Testis (tissue), 3 donors: Measurements from ENCODE around the gene PDCD1. TPM values are rescaled to one million over a fixed set of nuclear protein-coding genes. Genes with fewer than 3 reads are reported as not detected.

Experiments
- DNase-seq: peaks from one replicate; pipeline ENCODE4 v3.0.0-alpha.2; 2019
- H3K27ac ChIP-seq, 2 donors: fragments of 200-600 bp; sonication (generic); one replicate each; pipeline ENCODE4 v1.5.1; 2019
- H3K27me3 ChIP-seq: fragments of 200-600 bp; sonication (generic); one replicate; pipeline ENCODE4 v1.5.1; 2019
- H3K36me3 ChIP-seq: fragments of 200-600 bp; sonication (generic); one replicate; pipeline ENCODE4 v1.5.1; 2017; ENCODE audit warnings: low read depth; ENCODE audit errors: missing control alignments
- H3K4me1 ChIP-seq: fragments of 200-600 bp; sonication (generic); one replicate; pipeline ENCODE4 v1.5.1; 2019
- H3K4me3 ChIP-seq, 2 donors: fragments of 200-600 bp; sonication (generic); one replicate each; pipeline ENCODE4 v1.5.1; 2017 to 2019
- H3K9me3 ChIP-seq: fragments of 200-600 bp; sonication (generic); one replicate; pipeline ENCODE4 v1.5.1; 2017
- POLR2A ChIP-seq: fragments of 450-650 bp; IDR thresholded peaks from one replicate; pipeline ENCODE4 v1.6.1; 2017; ENCODE audit warnings: antibody characterized with exemption, mild to moderate bottlenecking, moderate library complexity
- WGBS, 2 donors: methylation state at CpG; one replicate each; pipeline ENCODE4 v1.1.5; 2018; 5-methylcytosine and 5-hydroxymethylcytosine counted together
- intact Hi-C: fragments of 100-400 bp; cut with DNase I; formaldehyde crosslinking; loops from one replicate; pipeline ENCODE4 v1.15.1; 2023; ENCODE audit warnings: low total_unique reads
- polyA plus RNA-seq: library from polyadenylated mRNA; stranded (reverse); fragments of 350-450 nt; fragmentation: Illumina TruSeq; extraction: RNeasy Lipid Tissue Mini Kit (QIAGEN cat#74804); gene quantifications from one replicate; pipeline ENCODE4 v1.2.3, GENCODE V29; 2014; ENCODE audit warnings: low read depth, low replicate concordance; ENCODE audit not compliant: insufficient read depth
- total RNA-seq, 2 donors: library from RNA; depleted of rRNA; stranded (reverse); fragments of >200 nt; gene quantifications; one replicate each; pipeline ENCODE4 v1.2.3, GENCODE V29; 2016
- TF ChIP-seq, protein P1 (sequence below), 3 experiments: fragments of 450-650 bp in 2 of 3; fragments of 200-600 bp in 1 of 3; sonication (generic) in 1 of 3; IDR thresholded peaks; one replicate each; pipeline ENCODE4 v1.5.1; 2016 to 2019; ENCODE audit warnings: antibody characterized with exemption in 3 of 3, mild to moderate bottlenecking in 2 of 3, moderate library complexity in 1 of 3

The PDCD1 gene
- total and polyA plus RNA-seq, 3 donors from 2014 or later = 0.37 to 0.47 (median 0.39) TPM

DNA sequence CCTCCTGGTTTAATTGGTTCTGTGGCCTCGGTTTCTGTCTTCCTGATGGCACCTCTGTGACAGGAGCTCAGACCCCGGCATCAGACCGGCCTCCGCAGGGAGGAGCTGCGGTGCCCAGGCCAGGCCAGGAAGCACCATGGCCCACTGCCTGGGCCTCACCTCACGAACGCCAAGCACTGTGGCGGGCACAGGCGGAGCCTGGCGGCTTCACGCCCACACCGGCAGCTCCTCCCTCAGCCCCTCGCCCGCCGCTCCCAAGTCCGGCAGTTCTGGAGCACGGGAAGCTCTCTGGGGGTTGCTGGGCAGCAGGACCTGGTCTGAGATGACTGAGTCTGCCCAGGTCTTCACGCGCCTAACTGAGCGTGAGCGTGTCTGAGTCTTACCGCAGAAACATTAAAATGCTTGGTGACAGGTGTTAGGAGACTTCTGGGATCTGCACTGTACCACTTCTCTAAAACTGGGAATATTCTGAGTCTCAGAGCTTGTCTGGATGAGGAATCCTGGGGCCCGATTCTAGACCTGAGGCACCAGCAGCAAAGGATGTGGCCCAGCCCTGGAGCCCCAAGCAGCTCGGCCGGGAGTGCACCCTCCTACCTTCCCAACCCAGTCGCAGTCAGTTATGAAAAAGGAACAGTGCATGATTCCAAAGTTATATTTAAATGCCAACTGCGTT, 32.8 kb upstream of the PDCD1 start:
- no peak overlapping the region for H3K4me3 ChIP-seq
- H3K36me3 ChIP-seq = no peaks in the 10 kb centered on the region
- H3K9me3 ChIP-seq = no peaks in the 10 kb centered on the region
- TF ChIP-seq, protein P1, sequence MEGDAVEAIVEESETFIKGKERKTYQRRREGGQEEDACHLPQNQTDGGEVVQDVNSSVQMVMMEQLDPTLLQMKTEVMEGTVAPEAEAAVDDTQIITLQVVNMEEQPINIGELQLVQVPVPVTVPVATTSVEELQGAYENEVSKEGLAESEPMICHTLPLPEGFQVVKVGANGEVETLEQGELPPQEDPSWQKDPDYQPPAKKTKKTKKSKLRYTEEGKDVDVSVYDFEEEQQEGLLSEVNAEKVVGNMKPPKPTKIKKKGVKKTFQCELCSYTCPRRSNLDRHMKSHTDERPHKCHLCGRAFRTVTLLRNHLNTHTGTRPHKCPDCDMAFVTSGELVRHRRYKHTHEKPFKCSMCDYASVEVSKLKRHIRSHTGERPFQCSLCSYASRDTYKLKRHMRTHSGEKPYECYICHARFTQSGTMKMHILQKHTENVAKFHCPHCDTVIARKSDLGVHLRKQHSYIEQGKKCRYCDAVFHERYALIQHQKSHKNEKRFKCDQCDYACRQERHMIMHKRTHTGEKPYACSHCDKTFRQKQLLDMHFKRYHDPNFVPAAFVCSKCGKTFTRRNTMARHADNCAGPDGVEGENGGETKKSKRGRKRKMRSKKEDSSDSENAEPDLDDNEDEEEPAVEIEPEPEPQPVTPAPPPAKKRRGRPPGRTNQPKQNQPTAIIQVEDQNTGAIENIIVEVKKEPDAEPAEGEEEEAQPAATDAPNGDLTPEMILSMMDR (IDR thresholded peaks at IDR 0.05) = no peak
- TF ChIP-seq POLR2A = no peak
- peaks cover 13% of the 10 kb centered on the region for H3K4me1 ChIP-seq
- H3K27me3 ChIP-seq = no peaks in the 10 kb centered on the region
- no peak overlapping the region for H3K27ac ChIP-seq
- DNase-seq = no peak
- WGBS, 2 donors = 92 to 93% methylated on average over 26 to 27 of the region's 27 CpGs
- intact Hi-C loops = no loop called here

DNA sequence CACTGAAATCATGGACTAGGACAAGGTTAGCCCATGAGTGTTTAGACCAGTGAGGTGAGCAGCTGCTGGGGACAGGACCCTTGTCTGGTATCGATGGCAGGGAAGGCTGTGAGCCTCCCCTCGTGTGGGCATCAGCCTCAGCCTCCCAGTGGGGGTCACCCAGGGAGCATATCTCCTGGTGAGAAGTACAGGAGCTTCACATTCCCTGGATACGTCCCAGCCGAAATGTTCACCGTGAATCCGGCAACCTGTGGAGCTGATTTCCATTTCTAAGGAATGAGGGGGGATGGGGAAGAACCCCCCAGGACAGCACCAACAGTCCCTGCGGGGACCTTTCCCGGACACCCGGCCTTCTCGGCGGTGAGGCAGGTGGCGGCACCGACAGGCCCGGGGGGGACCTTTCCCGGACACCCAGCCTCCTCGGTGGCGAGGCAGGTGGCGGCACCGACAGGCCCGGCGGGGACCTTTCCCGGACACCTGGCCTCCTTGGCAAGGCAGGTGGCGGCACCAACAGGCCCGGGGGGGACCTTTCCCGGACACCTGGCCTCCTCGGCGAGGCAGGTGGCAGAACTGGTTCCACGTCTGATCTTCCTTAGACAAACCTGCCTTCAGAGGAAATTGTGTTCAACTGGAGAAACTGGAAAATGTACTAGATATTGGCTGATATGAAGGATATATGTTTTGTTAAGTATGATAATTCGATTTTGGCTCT, 32.0 kb upstream of the PDCD1 start:
- no peaks in the 10 kb centered on the region for H3K36me3 ChIP-seq
- H3K4me1 ChIP-seq = peaks cover 7% of the 10 kb centered on the region
- 95% methylated on average over 13 to 29 of the region's 29 CpGs for WGBS, 2 donors
- H3K27me3 ChIP-seq = no peaks in the 10 kb centered on the region
- H3K27ac ChIP-seq = no peak overlapping the region
- DNase-seq = no peak
- no peak overlapping the region for H3K4me3 ChIP-seq
- TF ChIP-seq, protein P1 (IDR thresholded peaks at IDR 0.05) = no peak
- no peak for TF ChIP-seq POLR2A
- intact Hi-C loops = no loop called here
- no peaks in the 10 kb centered on the region for H3K9me3 ChIP-seq

DNA sequence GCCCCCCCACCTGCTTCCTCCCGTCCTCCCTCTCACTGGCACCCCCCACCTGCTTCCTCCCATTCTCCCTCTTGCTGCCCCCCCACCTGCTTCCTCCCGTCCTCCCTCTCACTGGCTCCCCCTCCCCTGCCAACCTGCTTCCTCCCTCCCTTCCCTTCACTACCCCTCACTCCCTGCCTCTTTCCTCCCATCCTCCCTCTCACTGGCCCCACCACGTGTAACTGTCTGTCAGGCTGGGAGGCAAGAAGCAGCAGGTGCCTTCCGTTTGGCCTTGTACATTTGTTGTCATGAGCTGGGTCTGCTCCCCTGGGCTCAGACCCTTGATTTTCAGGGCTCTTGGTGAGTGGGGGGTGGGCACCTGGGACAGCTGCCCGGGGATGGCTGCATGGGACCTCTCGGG, 29.9 kb upstream of the PDCD1 start:
- TF ChIP-seq, protein P1 (IDR thresholded peaks at IDR 0.05) = no peak
- no peak for TF ChIP-seq POLR2A
- Histone ChIP-seq H3K4me3 (no peak overlapping the region), H3K4me1 (peaks cover 7% of the 10 kb centered on the region), H3K27me3 (no peaks in the 10 kb centered on the region), H3K27ac (no peak overlapping the region), H3K9me3 (no peaks in the 10 kb centered on the region), H3K36me3 (no peaks in the 10 kb centered on the region)
- DNase-seq = no peak
- intact Hi-C loops = no loop called here
- 58 to 71% methylated on average over 4 of the region's 6 CpGs for WGBS, 2 donors

DNA sequence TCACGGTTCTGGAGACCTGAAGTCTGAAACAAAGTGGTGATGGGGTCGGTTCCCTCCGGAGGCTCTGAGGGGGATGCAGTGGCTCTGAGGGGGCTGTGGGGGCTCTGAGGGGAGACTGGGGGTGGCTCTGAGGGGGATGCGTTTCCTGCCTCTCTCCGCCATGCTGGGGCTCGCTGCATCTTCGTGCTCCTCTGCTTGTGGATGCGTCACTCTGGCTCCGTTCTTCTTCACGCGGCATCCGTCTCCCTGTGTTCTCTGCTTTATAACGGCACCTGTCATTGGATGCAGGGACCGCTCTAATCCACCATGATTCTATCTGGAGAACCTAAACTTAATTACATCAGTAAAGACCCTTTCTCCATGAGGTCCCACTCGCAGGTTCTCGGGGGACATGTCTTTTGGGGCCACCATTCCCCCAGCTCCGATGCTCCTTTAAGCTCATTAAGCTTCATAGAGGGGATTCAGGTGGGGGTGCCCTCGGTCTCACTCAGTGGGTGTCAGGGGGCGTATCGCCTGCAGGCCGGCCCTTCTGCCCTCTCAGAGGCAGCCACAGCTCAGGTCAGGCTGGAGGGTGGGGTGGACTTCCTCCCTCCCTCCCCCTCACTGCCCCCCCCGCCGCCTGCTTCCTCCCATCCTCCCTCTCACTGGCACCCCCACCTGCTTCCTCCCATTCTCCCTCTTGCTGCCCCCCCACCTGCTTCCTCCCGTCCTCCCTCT, 29.3 kb upstream of the PDCD1 start:
- Histone ChIP-seq H3K27me3 (no peaks in the 10 kb centered on the region), H3K4me1 (peaks cover 7% of the 10 kb centered on the region), H3K27ac (no peak overlapping the region), H3K9me3 (no peaks in the 10 kb centered on the region), H3K36me3 (no peaks in the 10 kb centered on the region), H3K4me3 (no peak overlapping the region)
- intact Hi-C loops = no loop called here
- WGBS, 2 donors = 57 to 67% methylated on average over 19 to 23 of the region's 24 CpGs
- no peak for DNase-seq
- TF ChIP-seq, protein P1 (IDR thresholded peaks at IDR 0.05) = no peak
- TF ChIP-seq POLR2A = no peak
